ENCODE measurements around the gene TBC1D9. TPM values are rescaled to one million over a fixed set of nuclear protein-coding genes. Genes with fewer than 3 reads are reported as not detected.

The TBC1D9 gene
- total RNA-seq, 2 experiments from 2014 or later: 1.0 to 13.0 TPM

DNA sequence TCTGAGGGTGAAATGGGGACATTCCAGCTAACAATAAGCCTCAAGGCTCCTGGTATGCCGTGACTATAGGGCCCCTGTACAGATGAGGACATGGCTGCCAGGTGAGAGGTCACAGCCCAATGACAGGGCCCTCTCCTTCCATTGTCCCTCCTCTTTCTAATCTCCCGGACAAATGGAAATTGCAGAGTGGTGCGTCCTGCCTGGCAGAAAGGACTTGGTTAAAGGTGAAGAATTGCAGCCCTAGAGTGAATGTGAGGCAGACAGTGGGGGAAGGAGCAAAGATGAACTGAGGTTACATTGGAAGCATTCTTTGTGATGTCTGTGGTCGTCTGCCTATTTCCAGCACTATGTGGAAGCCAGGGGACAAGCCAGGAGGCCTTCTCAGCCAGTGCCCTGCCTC lies 180.7 kb downstream of the TBC1D9 start:
- Histone ChIP-seq H2AFZ (ENCODE audit: low read length) (no peak overlapping the region), H3K79me2 (ENCODE audit: insufficient read depth, low read depth, low read length) (no peaks in the 10 kb centered on the region), H3K4me1 (ENCODE audit: insufficient read depth, low read length, poor library complexity, severe bottlenecking) (no peaks in the 10 kb centered on the region), H3K4me2 (ENCODE audit: low read length) (no peak overlapping the region), H3K36me3 (ENCODE audit: insufficient read depth, low read length) (no peaks in the 10 kb centered on the region), H3K9me2 (ENCODE audit: insufficient read depth, low read length) (no peaks in the 10 kb centered on the region), H3K9me3 (ENCODE audit: low read length) (no peaks in the 10 kb centered on the region), H3K4me3 (ENCODE audit: low read depth, low read length, poor library complexity, severe bottlenecking) (no peak overlapping the region), H4K20me1 (ENCODE audit: insufficient read depth, low read length) (no peaks in the 10 kb centered on the region), H3K27ac (ENCODE audit: low read depth, low read length, poor library complexity, severe bottlenecking) (no peak overlapping the region)
- TF ChIP-seq EZH2phosphoT487 (IDR thresholded peaks at IDR 0.05; ENCODE audit: borderline replicate concordance, low read depth, low read length) (no peak), CTCF (conservative IDR thresholded peaks at IDR 0.05; ENCODE audit: low read length) (no peak)
- ChIA-PET POLR2A (interaction anchor here (0.6 to 1.0 kb wide), 3 partner anchors 11 to 220 kb away, joined by 3 read pairs; no protein-coding TSS in a partner anchor), CTCF (ENCODE audit: unreplicated experiment) (no interaction called here)
- BruUV-seq (replicated peaks): no TSS peak
- intact Hi-C loops (cut with micrococcal nuclease; ENCODE audit: unreplicated experiment): no loop called here
- DNase-seq (ENCODE audit: low spot score): no peak

DNA sequence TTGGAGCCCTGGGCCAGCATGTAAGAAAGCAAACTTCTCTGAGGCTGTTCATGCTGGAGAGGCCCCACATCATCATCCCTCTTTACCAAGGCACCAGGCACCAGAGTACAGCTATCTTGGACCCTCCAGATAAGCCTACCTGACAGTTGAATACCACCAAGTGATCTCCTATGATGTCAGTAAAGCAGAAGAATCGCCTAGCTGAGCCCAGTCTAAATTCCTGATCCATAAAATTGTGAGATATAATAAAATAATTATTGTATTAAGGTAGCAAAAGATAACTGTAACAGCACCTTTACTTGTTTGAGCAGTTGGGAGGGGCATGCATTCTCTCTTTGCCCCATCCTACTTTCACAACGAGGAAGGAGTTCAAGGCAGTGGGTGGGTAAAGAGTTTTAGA lies 184.6 kb downstream of the TBC1D9 start:
- no peak overlapping the region for H2AFZ ChIP-seq (ENCODE audit: low read length)
- no peaks in the 10 kb centered on the region for H3K9me3 ChIP-seq (ENCODE audit: low read length)
- TF ChIP-seq CTCF (conservative IDR thresholded peaks at IDR 0.05; ENCODE audit: low read length) (no peak), EZH2phosphoT487 (IDR thresholded peaks at IDR 0.05; ENCODE audit: borderline replicate concordance, low read depth, low read length) (no peak)
- no peaks in the 10 kb centered on the region for H3K9me2 ChIP-seq (ENCODE audit: insufficient read depth, low read length)
- H3K79me2 ChIP-seq (ENCODE audit: insufficient read depth, low read depth, low read length): no peaks in the 10 kb centered on the region
- no TSS peak for BruUV-seq (replicated peaks)
- no peak for DNase-seq (ENCODE audit: low spot score)
- intact Hi-C loops (cut with micrococcal nuclease; ENCODE audit: unreplicated experiment): no loop called here
- no peaks in the 10 kb centered on the region for H4K20me1 ChIP-seq (ENCODE audit: insufficient read depth, low read length)
- H3K27ac ChIP-seq (ENCODE audit: low read depth, low read length, poor library complexity, severe bottlenecking): no peak overlapping the region
- no peaks in the 10 kb centered on the region for H3K4me1 ChIP-seq (ENCODE audit: insufficient read depth, low read length, poor library complexity, severe bottlenecking)
- H3K4me3 ChIP-seq (ENCODE audit: low read depth, low read length, poor library complexity, severe bottlenecking): no peak overlapping the region
- ChIA-PET POLR2A (interaction anchor here (0.8 kb wide), 1 partner anchor 55 kb away, joined by 4 read pairs; no protein-coding TSS in a partner anchor), CTCF (ENCODE audit: unreplicated experiment) (no interaction called here)
- no peak overlapping the region for H3K4me2 ChIP-seq (ENCODE audit: low read length)
- no peaks in the 10 kb centered on the region for H3K36me3 ChIP-seq (ENCODE audit: insufficient read depth, low read length)

Small RNAs within 50 kb of the gene (small RNA-seq; reads per million reads assigned to genes)
- not detected for gene AC108019.1
- not detected for gene RF00019
- gene RN7SL152P: not detected
- not detected for gene RNY1P14

Other genes with a start within 250 kb of the TBC1D9 start
- gene ELMOD2, start 232.2 kb downstream of the TBC1D9 start, total RNA-seq (2014; rRNA removed; shearing (Covaris generic)): 16.2 and 20.0 TPM in 2 replicates
- 28.7 and 28.9 TPM in 2 replicates for gene ELMOD2, start 232.2 kb downstream of the TBC1D9 start, total RNA-seq (2022)
- not detected in 2 replicates for gene UCP1, start 187.4 kb downstream of the TBC1D9 start, total RNA-seq (2014; rRNA removed; shearing (Covaris generic))
- not detected in 2 replicates for gene UCP1, start 187.4 kb downstream of the TBC1D9 start, total RNA-seq (2022)